Measurements from ENCODE around the gene NUDT7.

The NUDT7 gene

DNA sequence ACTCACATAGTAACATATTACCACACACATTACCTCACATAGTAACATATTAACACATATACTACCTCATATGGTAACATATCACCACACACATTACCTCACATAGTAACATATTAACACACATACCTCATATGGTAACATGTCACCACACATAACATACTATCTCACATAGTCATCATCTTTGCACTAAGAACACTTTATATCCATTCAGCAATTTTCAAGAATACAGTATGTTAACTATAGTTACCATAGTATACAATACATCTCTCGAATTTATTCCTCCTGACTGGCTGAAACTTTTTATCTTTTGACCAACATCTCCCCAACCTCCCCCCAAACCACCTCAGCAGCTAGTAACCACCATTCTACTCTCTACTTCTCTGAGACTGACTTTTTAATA, 7.6 kb downstream of the NUDT7 start:
- DNase-seq: no peak

DNA sequence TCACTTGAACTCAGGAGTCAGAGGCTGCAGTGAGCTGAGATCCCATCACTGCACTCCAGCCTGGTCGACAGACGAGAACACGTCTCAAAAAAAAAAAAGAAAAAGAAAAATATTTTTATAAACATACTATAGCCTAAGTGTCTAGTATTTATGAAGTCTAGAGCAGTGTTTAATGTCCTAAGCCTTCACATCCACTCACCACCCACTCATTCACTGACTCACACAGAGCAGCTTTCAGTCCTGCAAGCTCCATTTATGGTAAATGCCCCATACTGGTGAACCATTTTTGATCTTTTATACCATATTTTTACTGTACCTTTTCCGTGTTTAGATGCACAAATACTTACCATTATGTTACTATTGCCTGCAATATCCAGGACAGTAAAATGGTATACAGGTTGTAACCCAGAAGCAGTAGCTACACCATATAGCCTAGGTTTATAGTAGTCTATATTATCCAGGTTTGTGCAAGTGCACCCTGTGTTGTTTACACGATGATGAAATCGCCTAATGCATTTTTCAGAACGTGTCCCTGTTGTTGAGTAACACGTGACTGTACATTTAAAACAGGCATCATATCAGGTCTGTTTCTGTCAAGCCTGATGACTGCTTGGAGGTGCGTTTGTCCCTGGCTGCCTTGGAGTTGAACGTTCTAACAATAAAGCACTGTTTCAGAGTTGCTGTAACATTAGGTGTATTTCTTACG, 10.1 kb downstream of the NUDT7 start:
- no peak for DNase-seq

DNA sequence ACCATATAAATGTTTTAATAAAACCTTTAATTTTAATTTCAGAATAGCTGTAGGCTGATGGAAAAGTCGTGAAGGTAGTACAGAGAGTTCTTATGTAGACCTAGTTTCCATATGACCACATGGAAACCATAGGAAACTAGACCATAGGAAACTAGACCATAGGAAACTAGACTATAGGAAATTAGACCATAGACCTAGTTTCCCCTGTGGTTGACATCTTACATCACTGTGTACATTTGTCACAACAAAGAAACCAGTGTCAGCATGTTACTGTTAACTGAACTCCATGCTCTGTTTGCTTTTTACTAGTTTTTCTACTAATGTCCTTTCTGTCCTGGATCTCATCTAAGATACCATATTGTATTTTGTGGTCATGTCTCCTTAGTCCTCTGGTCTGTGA, 14.6 kb downstream of the NUDT7 start:
- DNase-seq: no peak

DNA sequence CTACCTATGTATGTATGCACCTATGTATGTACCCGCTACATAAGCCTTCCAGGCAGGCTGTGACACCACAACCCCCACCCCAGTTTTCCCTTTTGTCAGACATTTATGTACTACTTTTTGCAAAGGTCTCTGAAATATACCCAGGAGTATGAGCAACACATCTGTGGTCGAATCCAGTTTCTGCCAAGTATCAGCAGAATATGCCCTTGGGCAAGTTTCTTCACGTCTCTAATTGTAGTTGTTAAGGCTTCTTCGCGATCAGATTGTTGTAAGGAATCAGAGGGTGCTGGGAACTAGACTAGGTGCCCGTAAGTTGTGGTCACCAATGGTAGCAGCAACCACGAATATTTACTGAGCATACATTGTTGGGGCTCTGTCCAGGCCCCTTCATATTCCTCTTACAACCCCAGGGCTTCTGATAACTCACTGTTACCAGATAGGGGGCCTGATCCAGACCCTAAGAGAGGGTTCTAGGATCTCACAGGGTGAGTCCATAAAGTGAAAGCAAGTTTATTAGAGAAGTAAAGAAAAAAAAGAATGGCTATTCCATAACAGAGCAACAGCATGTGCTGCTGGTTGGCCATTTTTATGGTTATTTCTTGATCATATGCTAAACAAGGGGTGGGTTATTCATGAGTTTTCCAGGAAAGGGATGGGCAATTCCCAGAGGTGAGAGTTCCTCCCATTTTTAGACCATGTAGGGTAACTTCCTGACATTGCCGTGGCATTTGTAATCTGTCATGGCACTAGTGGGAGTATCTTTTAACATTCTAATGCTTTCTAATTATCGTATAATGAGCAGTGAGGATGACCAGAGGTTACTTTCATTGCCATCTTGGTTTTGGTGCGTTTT, 16.6 kb downstream of the NUDT7 start:
- no peak for DNase-seq

DNA sequence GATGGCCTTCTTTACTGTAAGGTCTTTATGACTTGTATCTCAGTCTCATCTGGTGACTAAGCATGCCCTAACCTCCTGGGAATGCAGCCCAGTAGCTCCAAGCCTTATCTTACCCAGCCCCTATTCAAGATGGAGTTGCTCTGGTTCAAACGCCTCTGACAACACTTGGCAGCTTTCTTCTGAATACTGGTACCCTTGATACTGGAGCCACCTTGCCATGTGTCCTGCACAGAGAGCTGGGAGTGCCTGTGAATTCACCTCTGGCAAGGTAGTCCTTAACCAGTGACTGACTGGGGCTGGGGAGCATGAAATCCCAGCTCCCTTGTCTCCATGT, 17.2 kb downstream of the NUDT7 start:
- no peak for DNase-seq

DNA sequence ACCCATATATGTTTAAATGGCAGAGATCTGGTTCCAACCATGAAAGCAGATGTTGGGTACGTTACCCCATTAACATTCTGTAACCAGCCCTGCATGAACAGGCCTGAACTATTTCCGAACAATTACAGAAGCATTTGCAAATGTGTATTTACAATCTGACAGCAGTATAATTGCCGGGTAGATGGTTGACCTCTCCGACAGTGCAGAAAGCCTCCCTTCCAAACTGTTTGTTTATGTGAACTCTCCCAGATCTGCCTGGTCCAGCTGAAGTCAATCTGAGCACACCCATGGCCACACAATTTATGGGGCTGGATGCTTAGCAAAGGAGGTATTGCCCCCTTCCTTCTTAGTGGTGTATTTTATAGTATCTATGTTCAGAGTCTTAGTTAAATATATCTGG, 21.8 kb downstream of the NUDT7 start:
- no peak for DNase-seq

DNA sequence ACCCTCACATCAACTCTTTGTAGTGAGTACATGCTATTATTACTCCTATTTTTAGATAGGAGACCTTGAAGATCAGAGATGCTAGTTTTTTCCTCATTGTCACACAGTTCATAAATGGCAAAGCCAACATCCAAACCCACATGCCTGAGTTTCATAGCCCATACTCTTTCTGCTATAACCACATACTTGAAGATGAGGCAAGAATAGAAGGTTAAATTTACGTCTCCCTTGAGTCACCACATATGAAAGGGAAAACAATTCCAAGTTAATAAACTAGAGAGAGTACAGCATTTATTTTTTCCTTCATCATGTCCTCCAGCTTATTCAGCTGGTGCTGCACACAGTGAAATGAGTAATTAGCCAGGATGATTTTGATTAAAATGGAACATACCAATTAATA, 23.7 kb downstream of the NUDT7 start:
- DNase-seq: no peak

DNA sequence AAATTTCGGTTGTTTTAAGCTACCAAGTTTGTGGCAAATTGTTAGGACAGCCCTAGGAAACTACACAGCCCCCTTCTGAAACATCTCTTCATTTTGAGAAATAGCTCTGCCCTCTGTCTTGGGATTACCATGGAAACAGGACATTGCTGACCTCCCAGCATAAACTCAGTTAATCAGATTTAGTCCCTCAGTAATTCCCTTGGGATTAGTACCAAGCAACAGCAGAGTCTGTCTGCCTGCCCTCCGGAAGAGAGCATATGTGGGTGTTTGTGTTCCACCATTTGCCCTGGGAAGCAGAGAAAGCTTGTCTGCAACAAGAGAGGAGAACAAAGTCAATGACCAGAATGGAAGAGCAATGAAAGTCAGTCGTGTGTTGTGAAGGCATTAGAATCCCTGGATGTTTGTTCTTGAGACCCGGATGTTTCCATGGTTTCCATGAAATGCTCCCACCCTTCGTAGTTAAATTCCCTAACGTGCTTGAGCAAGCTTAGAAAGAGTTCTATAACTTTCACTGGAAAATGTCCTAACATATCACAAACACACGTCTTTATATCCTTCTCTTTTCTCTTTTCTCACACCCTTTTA, 26.2 kb downstream of the NUDT7 start:
- DNase-seq: no peak

DNA sequence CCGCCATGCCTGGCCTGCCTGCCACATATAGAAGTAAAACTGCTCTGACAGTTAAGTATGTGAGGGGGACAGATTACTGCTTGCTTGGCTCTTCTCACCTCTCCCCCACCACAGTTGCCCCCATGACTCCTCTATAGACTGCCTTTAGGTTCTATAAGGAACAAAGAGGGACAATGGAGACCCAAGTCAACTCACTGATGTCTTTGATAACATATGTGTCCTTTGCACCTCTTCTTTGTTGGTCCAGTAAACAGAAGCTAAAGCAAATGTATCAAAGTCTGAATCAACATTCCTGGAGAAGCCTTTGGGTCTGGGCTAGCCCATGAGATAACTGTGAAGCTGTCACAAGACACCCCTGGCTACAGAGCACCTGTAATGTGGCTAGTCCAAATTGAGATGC, 27.1 kb downstream of the NUDT7 start:
- DNase-seq: no peak

DNA sequence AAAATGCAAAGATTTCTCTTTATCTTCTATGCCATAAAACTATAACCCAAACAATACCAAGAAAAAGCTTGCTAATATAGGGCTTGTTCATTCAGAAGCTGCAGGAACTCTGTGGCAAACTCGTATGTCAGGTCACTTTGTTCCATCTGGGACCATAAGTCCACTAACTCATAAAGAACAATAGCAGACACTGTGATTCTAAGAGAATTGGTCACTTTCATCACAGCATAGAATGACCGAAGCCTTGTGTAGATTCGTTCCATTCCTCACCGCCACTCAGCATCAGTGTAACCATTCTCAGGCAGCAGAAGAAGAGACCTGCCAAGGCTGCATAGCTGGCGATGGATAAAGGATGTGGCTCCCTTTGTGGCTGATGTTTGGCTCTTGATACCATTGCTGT, 35.7 kb downstream of the NUDT7 start:
- no peak for DNase-seq

DNA sequence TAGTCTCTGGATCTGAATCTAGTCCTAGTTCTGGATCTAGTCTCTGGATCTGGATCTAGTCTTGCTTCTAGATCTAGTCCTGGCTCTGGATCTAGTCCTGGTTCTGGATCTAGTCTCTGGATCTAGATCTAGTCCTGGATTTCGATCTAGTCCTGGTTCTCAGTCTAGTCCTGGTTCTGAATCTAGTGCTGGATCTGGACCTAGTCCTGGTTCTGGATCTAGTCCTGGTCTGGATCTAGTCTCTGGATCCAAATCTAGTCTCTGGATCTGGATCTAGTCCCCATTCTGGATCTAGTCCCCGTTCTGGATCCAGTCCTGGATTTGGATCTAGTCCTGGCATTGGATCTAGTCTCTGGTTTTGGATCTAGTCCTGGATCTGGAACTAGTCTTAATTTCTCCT, 36.2 kb downstream of the NUDT7 start:
- DNase-seq: no peak

DNA sequence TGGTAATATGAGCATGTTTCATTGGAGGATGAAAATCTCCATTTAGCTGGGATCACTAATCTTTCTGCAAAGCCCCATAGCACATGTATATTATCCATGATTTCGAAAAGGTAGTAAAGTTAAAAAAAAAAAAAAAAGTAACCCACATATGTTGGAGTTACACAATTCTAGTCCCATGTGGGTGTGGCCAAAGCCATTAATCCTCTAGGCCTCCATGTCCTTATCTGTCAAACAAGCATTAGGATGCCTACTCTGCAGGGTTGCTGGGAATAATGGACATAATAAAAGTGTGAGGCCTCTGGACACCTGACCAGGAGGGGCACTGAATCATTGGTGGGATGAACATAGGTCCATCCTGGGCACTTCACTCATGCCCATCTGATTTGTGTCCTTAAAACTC, 36.9 kb downstream of the NUDT7 start:
- no peak for DNase-seq

DNA sequence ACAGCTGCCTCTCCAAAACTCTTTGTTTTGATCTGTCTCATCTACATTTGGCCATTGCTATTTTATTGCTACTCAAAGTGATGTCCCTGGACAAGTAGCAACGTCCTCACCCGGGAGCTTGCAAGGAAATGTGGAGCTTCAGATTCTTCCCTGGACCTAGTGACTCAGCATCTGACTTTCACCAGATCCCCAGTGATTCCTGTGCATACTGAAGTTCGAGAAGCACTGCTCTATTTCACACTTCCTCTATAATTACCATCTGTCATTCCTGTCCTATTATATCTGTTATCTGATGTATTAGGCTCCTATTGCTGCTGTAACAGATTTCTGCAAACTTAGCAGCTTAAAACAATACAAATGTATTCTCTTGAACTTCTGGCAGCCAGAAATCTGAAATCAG, 37.5 kb downstream of the NUDT7 start:
- DNase-seq: no peak

DNA sequence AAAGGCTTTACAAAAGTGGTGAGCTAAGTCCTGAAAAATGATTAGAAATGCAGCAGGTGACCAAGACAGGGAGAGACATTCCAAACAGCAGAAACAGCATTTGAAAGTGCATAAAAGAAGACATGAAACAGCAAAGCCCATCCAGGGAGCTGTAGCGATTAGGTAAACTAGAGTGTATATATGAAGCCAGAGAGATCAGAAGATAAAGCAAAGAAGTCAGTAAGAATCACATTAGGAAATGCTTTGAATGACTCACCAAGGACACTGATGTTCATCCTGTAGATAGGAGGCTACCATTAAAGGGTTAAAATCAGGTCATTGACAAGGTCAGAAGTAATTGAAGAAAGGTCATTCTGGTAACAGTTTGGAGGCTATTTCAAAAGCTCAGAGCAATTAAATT, 38.5 kb downstream of the NUDT7 start:
- no peak for DNase-seq

DNA sequence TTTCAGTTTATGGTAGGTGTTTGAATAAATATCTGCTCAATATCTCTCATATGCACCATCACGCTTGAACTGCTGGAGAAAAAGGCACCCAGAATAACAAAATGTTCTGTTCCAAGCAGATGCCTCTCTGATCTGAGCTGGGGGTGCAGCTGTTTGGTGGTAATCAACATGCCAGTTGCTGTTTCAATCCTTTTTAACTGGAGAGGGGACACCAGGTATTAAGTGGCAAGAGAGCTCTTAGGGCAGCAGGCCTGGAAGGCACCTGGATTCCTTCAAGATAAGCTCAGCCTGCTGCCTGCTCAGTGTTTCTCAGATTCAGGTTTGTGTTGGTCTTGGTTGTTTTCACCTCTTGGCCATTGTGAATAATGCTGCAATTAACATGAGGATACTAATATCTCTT, 38.9 kb downstream of the NUDT7 start:
- DNase-seq: no peak

DNA sequence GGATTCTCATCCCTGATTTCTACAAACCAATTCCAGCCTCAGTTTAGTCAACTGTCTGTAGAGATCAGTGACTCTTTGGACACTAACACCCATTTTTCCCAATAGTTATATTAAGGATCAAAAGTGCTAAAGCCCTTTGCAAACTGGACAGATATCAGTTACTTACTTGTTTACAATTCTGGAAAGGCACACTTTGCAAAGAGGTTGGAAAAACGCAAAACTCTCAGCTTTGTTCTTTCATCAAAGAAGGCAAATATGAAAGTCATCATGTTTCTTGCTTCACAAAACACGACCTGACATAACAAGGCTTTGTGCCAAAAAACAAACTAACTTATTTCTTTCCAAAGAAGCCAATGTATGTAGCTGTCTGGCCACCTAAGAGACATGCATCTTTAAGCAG, 39.9 kb downstream of the NUDT7 start:
- DNase-seq: no peak

DNA sequence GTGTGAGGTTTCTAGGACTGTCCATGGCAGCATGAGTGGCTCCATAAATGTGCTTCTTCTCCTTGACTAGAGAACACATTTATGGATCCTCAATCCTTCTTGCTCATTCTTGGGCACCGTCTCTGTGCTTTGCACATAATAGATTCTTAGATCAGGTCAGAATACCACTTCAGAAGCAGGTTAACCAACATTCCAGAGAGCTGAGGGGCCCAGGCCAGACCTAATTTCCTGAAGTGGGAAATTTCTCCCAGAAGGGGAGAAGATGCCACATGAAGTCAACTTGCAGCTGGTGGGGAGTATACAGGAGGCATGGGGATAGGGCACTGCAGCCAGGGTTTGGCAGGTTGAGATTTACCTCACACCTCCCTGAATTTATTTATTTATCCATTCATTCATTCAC, 41.7 kb downstream of the NUDT7 start:
- DNase-seq: no peak

DNA sequence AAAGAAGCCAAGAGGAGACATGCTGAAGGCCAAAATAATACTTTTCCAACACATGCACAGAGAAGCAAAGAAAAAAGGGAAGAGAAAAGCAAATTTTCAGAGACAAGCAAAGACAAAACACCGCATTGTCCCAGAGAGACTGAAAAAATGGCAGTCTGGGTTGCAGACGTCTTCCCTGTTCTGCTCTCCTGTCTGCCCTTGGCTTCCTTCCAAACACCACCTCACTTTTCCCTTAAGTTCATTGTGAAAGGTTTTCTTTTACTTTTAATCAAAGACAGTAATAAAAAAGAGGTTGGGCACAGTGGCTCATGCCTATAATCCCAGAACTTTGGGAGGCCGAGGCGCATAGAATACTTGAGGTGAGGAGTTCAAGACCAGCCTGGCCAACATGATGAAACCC, 44.9 kb downstream of the NUDT7 start:
- DNase-seq: no peak

DNA sequence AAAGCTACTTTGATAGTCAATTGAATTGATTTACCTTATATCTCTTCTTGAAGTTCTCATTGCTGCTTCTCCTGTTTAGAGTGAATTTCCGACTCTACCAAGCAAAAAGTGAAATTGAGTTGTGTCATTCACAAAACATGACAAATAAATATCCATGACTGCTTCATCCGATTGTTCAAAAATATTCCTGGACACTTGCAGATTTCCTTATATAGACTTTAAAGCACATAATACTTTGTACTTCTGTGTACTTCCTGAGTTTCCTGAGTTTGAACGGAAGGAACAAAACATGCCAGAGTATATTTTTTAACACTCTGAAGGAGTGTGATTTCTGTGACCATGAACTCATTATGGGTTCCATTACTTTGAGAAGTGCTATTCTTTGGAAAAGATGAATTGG, 45.5 kb downstream of the NUDT7 start:
- no peak for DNase-seq

DNA sequence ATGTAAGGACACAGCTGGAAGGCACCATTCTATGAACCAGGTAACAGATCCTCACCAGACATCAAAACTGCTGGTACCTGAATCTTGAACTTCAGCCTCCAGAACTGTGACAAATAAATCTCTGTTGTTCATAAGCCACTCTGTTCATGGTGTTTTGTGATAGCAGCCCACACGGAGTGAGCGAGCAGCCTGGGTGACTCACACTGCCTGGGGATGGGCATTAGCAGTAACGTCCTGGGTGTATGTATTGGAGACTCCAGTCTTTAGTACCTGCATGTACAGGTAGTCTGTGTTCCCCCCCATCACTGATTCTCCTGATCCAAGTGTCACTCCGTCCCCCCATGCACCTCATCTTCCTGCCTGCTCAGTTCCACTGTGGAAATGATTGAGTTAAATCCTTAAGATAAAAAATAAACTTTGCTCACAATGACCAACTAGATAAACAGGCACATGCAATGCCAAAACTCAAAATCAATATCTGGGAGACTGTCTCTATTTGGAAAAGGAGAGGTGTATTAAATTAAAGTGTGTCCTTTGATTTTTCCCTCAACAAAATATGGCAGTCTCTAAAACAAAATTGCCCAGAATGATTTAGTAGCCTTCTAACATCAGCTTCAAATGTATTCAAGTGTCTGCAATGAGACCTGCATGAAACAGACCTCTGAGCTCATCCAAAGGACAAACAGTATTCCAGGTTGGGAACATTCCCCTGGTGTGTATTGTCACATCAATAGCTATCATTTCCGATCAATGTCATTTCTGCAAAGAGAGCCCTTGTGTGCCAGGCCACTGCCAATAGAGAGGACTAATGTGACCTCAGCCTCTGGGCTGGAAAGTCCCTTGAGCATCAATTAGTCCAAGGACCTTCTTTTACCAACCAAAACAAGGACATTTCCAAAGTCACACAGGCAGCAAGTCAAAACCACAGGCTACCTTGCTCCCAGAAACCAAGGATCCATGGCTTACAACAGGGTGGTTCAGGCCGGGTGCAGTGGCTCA, 53.9 kb downstream of the NUDT7 start:
- no peak for DNase-seq

DNA sequence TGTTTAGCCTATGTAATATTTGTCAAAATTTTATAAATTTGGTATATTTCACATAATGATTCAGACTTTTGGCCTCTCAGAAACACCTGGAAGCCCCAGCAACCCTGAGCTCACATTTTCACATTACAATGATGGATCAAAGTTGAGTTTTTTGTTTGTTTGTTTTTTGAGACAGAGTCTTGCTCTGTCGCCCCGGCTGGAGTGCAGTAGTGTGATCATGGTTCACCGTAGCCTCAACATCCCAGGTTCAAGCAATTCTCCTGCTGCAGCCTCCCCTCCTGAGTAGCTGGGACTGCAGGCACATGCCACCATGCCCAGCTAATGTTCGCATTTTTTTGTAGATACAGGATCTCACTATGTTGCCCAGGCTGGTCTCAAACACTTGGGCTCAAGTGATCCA, 55.4 kb downstream of the NUDT7 start:
- DNase-seq: no peak

DNA sequence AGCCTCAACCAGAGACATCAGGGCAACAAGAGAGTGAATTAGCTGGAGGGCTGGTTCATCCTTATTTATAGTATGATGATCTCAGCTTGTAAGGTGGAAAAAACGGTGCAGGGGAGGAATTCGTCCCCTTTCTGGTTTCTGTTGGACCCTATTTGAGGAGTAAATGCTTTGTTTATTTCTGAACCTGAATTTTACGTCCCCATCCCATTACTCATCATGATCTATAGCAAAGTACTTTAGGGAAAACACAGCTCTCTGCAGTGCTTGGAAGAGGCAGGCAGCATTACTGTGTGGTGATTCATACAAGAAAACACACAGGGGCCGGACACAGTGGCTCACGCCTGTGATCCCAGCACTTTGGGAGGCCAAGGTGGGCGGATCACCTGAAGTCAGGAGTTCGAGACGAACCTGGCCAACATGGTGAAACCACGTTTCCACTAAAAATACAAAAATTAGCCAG, 58.1 kb downstream of the NUDT7 start:
- no peak for DNase-seq

DNA sequence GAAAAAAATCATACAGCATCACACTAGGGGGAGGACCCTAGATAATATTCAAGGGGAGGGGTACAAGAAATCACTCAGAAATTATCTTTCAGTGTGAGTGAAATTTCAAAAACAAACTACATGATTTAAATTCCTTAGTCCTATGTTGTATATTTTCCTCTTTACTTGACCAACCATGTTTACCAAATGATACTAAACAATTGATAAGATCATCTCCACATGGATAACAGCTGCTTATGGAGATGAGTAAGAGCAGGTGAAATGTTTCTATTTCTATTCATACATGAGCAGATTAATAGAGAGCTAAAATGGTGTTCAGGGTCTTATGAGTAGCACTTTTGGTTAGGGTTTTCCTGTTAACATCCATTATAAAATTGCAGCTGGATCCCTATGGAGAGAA, 58.8 kb downstream of the NUDT7 start:
- no peak for DNase-seq
